ENCODE results near the gene VCP. TPM values are rescaled to one million over a fixed set of nuclear protein-coding genes. Genes with fewer than 3 reads are reported as not detected.

VCP gene
- total RNA-seq, 2 experiments from 2014 or later = 189 to 238 TPM

GRCh38 chr9:35108946-35109575, 36.6 kb upstream of the VCP start:
- H3K27me3 Mint-ChIP-seq = no peaks in the 10 kb centered on the region
- H3K4me1 Mint-ChIP-seq = peaks cover 48% of the 10 kb centered on the region
- H3K9me3 Mint-ChIP-seq = no peaks in the 10 kb centered on the region
- no peak overlapping the region for H3K4me3 Mint-ChIP-seq
- CTCF ChIA-PET = interaction anchor here (0.7 to 1.0 kb wide), 2 partner anchors 10 to 12 kb away, joined by 3 to 5 read pairs; partner anchors contain the start of gene PIGO
- POLR2A ChIA-PET = no interaction called here
- DNase-seq = no peak
- H3K36me3 Mint-ChIP-seq (ENCODE audit: low read depth) = peaks cover 23% of the 10 kb centered on the region
- no peak overlapping the region for H3K27ac Mint-ChIP-seq

- no peaks in the 10 kb centered on the region for H3K9me3 Mint-ChIP-seq
- no peaks in the 10 kb centered on the region for H3K27me3 Mint-ChIP-seq
- CTCF ChIA-PET = interaction anchor here (1.0 kb wide), 1 partner anchor 9 kb away, joined by 5 read pairs; no protein-coding TSS in a partner anchor
- peaks cover 47% of the 10 kb centered on the region for H3K4me1 Mint-ChIP-seq
- POLR2A ChIA-PET = no interaction called here
- peaks cover 18% of the 10 kb centered on the region for H3K36me3 Mint-ChIP-seq (ENCODE audit: low read depth)
- DNase-seq = no peak
- no peak overlapping the region for H3K4me3 Mint-ChIP-seq
- H3K27ac Mint-ChIP-seq = no peak overlapping the region
These were observed 36.0 kb upstream of the VCP start for GRCh38 chr9:35108461-35108860.

GRCh38 chr9:35107297-35108290, 35.2 kb upstream of the VCP start:
- Mint-ChIP-seq H3K9me3 (no peaks in the 10 kb centered on the region), H3K4me3 (no peak overlapping the region), H3K27me3 (no peaks in the 10 kb centered on the region), H3K36me3 (ENCODE audit: low read depth) (peaks cover 21% of the 10 kb centered on the region), H3K4me1 (peaks cover 49% of the 10 kb centered on the region), H3K27ac (no peak overlapping the region)
- DNase-seq = no peak
- POLR2A ChIA-PET = no interaction called here
- CTCF ChIA-PET = interaction anchor here (0.9 to 6.6 kb wide), 6 partner anchors 8 to 38 kb away, joined by 3 to 39 read pairs (median 4); partner anchors contain the start of genes ATOSB, FANCG and PIGO

GRCh38 chr9:35106343-35106730, 33.9 kb upstream of the VCP start:
- Mint-ChIP-seq H3K36me3 (ENCODE audit: low read depth) (peaks cover 26% of the 10 kb centered on the region), H3K4me3 (no peak overlapping the region), H3K27me3 (no peaks in the 10 kb centered on the region), H3K27ac (no peak overlapping the region), H3K4me1 (peaks cover 47% of the 10 kb centered on the region), H3K9me3 (no peaks in the 10 kb centered on the region)
- ChIA-PET POLR2A (no interaction called here), CTCF (interaction anchor here (1.0 to 6.6 kb wide), 5 partner anchors 9 to 37 kb away, joined by 3 to 39 read pairs (median 4); partner anchors contain the start of genes ATOSB and PIGO)
- no peak for DNase-seq

- Mint-ChIP-seq H3K4me1 (peaks cover 48% of the 10 kb centered on the region), H3K4me3 (no peak overlapping the region), H3K27ac (no peak overlapping the region), H3K27me3 (no peaks in the 10 kb centered on the region), H3K36me3 (ENCODE audit: low read depth) (peaks cover 31% of the 10 kb centered on the region), H3K9me3 (no peaks in the 10 kb centered on the region)
- DNase-seq = no peak
- ChIA-PET CTCF (interaction anchor here (1.0 to 6.6 kb wide), 4 partner anchors 9 to 34 kb away, joined by 3 to 39 read pairs (median 7); partner anchors contain the start of genes ATOSB and PIGO), POLR2A (no interaction called here)
These were observed 33.3 kb upstream of the VCP start for GRCh38 chr9:35105571-35106342.

- no peak for DNase-seq
- Mint-ChIP-seq H3K27ac (no peak overlapping the region), H3K27me3 (no peaks in the 10 kb centered on the region), H3K4me3 (no peak overlapping the region), H3K9me3 (no peaks in the 10 kb centered on the region), H3K36me3 (ENCODE audit: low read depth) (peaks cover 37% of the 10 kb centered on the region), H3K4me1 (peaks cover 46% of the 10 kb centered on the region)
- CTCF ChIA-PET = interaction anchor here (2.5 to 6.6 kb wide), 2 partner anchors 11 to 26 kb away, joined by 19 to 39 read pairs; partner anchors contain the start of genes ATOSB and FANCG
- POLR2A ChIA-PET = no interaction called here
These were observed 32.7 kb upstream of the VCP start for GRCh38 chr9:35105126-35105525.

GRCh38 chr9:35104586-35104985, 32.2 kb upstream of the VCP start:
- DNase-seq = no peak
- Mint-ChIP-seq H3K27ac (no peak overlapping the region), H3K36me3 (ENCODE audit: low read depth) (peaks cover 41% of the 10 kb centered on the region)

GRCh38 chr9:35103660-35104191, 31.3 kb upstream of the VCP start:
- Mint-ChIP-seq H3K27me3 (no peaks in the 10 kb centered on the region), H3K27ac (peak overlapping the region; percentile 93)
- CTCF ChIA-PET = interaction anchor here (0.9 to 6.6 kb wide), 3 partner anchors 8 to 25 kb away, joined by 3 to 39 read pairs (median 19); partner anchors contain the start of genes ATOSB and FANCG

More at GRCh38 chr9:35104586-35104985, 32.2 kb upstream of the VCP start:
- H3K9me3 Mint-ChIP-seq = no peaks in the 10 kb centered on the region
- H3K4me3 Mint-ChIP-seq = no peak overlapping the region
- ChIA-PET POLR2A (no interaction called here), CTCF (interaction anchor here (2.5 to 6.6 kb wide), 2 partner anchors 11 to 25 kb away, joined by 19 to 39 read pairs; partner anchors contain the start of genes ATOSB and FANCG)
- peaks cover 46% of the 10 kb centered on the region for H3K4me1 Mint-ChIP-seq
- H3K27me3 Mint-ChIP-seq = no peaks in the 10 kb centered on the region

GRCh38 chr9:35102769-35103659, 30.6 kb upstream of the VCP start, which contains the start of gene STOML2:
Gene STOML2 (minus strand): TSS chr9:35103131. CDS start chr9:35103094, 37 bp downstream.
- CTCF ChIA-PET = interaction anchor here (0.9 to 6.6 kb wide), 3 partner anchors 9 to 24 kb away, joined by 3 to 39 read pairs (median 19); partner anchors contain the start of genes ATOSB and FANCG
- POLR2A ChIA-PET = interaction anchor here (1.1 kb wide), 1 partner anchor 9 kb away, joined by 6 read pairs; no protein-coding TSS in a partner anchor
- H3K4me3 Mint-ChIP-seq = peak within 1 kb of the TSS; percentile 98
- peak within 1 kb of the TSS; percentile 93 for H3K27ac Mint-ChIP-seq
- DNase-seq = peak; percentile 95
- peaks cover 41% of the 10 kb centered on the region for H3K36me3 Mint-ChIP-seq (ENCODE audit: low read depth)
- no peaks in the 10 kb centered on the region for H3K9me3 Mint-ChIP-seq
- H3K27me3 Mint-ChIP-seq = no peaks in the 10 kb centered on the region
- H3K4me1 Mint-ChIP-seq = peaks cover 42% of the 10 kb centered on the region

More at GRCh38 chr9:35103660-35104191, 31.3 kb upstream of the VCP start:
- DNase-seq = no peak
- peaks cover 44% of the 10 kb centered on the region for H3K36me3 Mint-ChIP-seq (ENCODE audit: low read depth)
- POLR2A ChIA-PET = interaction anchor here (1.1 kb wide), 1 partner anchor 8 kb away, joined by 6 read pairs; no protein-coding TSS in a partner anchor
- no peaks in the 10 kb centered on the region for H3K9me3 Mint-ChIP-seq
- peak overlapping the region; percentile 98 for H3K4me3 Mint-ChIP-seq
- peaks cover 42% of the 10 kb centered on the region for H3K4me1 Mint-ChIP-seq

GRCh38 chr9:35102465-35102768, 30.0 kb upstream of the VCP start:
- peak; percentile 29 for DNase-seq
- no peaks in the 10 kb centered on the region for H3K27me3 Mint-ChIP-seq
- POLR2A ChIA-PET = interaction anchor here (1.1 kb wide), 1 partner anchor 9 kb away, joined by 6 read pairs; no protein-coding TSS in a partner anchor
- peaks cover 46% of the 10 kb centered on the region for H3K4me1 Mint-ChIP-seq
- H3K36me3 Mint-ChIP-seq (ENCODE audit: low read depth) = peaks cover 39% of the 10 kb centered on the region
- H3K27ac Mint-ChIP-seq = peak overlapping the region; percentile 93
- no peaks in the 10 kb centered on the region for H3K9me3 Mint-ChIP-seq
- peak overlapping the region; percentile 98 for H3K4me3 Mint-ChIP-seq
- CTCF ChIA-PET = interaction anchor here (6.6 kb wide), 1 partner anchor 13 kb away, joined by 39 read pairs; the partner anchor contains the start of gene ATOSB

- Mint-ChIP-seq H3K27ac (peak overlapping the region; percentile 55), H3K36me3 (ENCODE audit: low read depth) (peaks cover 31% of the 10 kb centered on the region)
- no peak for DNase-seq
These were observed 25.1 kb upstream of the VCP start for GRCh38 chr9:35097573-35097972.

More at GRCh38 chr9:35097573-35097972, 25.1 kb upstream of the VCP start:
- ChIA-PET POLR2A (no interaction called here), CTCF (interaction anchor here (1.2 to 7.6 kb wide), 7 partner anchors 9 to 198 kb away, joined by 3 to 95 read pairs (median 10); partner anchors contain the start of genes FANCG and VCP)
- Mint-ChIP-seq H3K27me3 (no peaks in the 10 kb centered on the region), H3K4me3 (peak overlapping the region; percentile 20), H3K9me3 (no peaks in the 10 kb centered on the region), H3K4me1 (peaks cover 62% of the 10 kb centered on the region)

All from activated CD4-positive, alpha-beta T cell treated with anti-CD3 and anti-CD28 coated beads, Interleukin-2, amount 10 ng/mL, durations not matched to agents 7 days and 5 days (primary cell).